EH (cell line): Measurements from ENCODE around the gene SDK1.
"Not testable (repeated sequence)": the region's sequence is repeated elsewhere in the genome, so short reads cannot be mapped to it uniquely, and the experiment has no call there.

ENCODE experiments used
- DNase-seq: peaks from one replicate; pipeline ENCODE4 v3.0.0-alpha.2; 2015; ENCODE audit warnings: low read depth

Gene SDK1

GRCh38 chr7:3537210-3537875 lies 236.3 kb downstream of the SDK1 start:
- no peak for DNase-seq

GRCh38 chr7:3538041-3538440 lies 237.0 kb downstream of the SDK1 start:
- DNase-seq = no peak

- no peak for DNase-seq
Measured at GRCh38 chr7:3540456-3541220, 239.6 kb downstream of the SDK1 start.

GRCh38 chr7:3544202-3544601 lies 243.2 kb downstream of the SDK1 start:
- no peak for DNase-seq

- DNase-seq = no peak
Measured at GRCh38 chr7:3548815-3549214, 247.8 kb downstream of the SDK1 start.

GRCh38 chr7:3549601-3550000 lies 248.5 kb downstream of the SDK1 start:
- DNase-seq = no peak

GRCh38 chr7:3551536-3551935 lies 250.5 kb downstream of the SDK1 start:
- no peak for DNase-seq

GRCh38 chr7:3552499-3552898 lies 251.4 kb downstream of the SDK1 start:
- DNase-seq = no peak

GRCh38 chr7:3558400-3558799 lies 257.3 kb downstream of the SDK1 start:
- DNase-seq = no peak

- DNase-seq = no peak
Measured at GRCh38 chr7:3559278-3559677, 258.2 kb downstream of the SDK1 start.

GRCh38 chr7:3560495-3560894 lies 259.4 kb downstream of the SDK1 start:
- DNase-seq = no peak

GRCh38 chr7:3561932-3562331 lies 260.9 kb downstream of the SDK1 start:
- no peak for DNase-seq

GRCh38 chr7:3564231-3564630 lies 263.2 kb downstream of the SDK1 start:
- no peak for DNase-seq

- no peak for DNase-seq
Measured at GRCh38 chr7:3568516-3568915, 267.5 kb downstream of the SDK1 start.

- DNase-seq = no peak
Measured at GRCh38 chr7:3569643-3570042, 268.6 kb downstream of the SDK1 start.

GRCh38 chr7:3573151-3573550 lies 272.1 kb downstream of the SDK1 start:
- DNase-seq = no peak

- no peak for DNase-seq
Measured at GRCh38 chr7:3574386-3574785, 273.3 kb downstream of the SDK1 start.

GRCh38 chr7:3575753-3576531 lies 274.9 kb downstream of the SDK1 start:
- no peak for DNase-seq

GRCh38 chr7:3578399-3578798 lies 277.3 kb downstream of the SDK1 start:
- no peak for DNase-seq

GRCh38 chr7:3579638-3580219 lies 278.7 kb downstream of the SDK1 start:
- DNase-seq = no peak

- not testable (repeated sequence) for DNase-seq
Measured at GRCh38 chr7:3582145-3582544, 281.1 kb downstream of the SDK1 start.

GRCh38 chr7:3585826-3586225 lies 284.8 kb downstream of the SDK1 start:
- no peak for DNase-seq

GRCh38 chr7:3588341-3588740 lies 287.3 kb downstream of the SDK1 start:
- DNase-seq = no peak
